ENCODE results near the gene CENPA. TPM values are rescaled to one million over a fixed set of nuclear protein-coding genes. Genes with fewer than 3 reads are reported as not detected.
"Not testable (repeated sequence)": the region's sequence is repeated elsewhere in the genome, so short reads cannot be mapped to it uniquely, and the experiment has no call there.

The CENPA gene
- polyA plus RNA-seq, 3 donors: 14.2 to 17.6 (median 15.1) TPM

GRCh38 chr2:26782876-26783704 is 2.8 kb upstream of the CENPA start:
- DNase-seq: no peak

- no peak for DNase-seq
These were observed 1.2 kb upstream of the CENPA start for GRCh38 chr2:26784570-26785234.

- no peak for DNase-seq
These were observed 562 bp downstream of the CENPA start for GRCh38 chr2:26786207-26787028.

- DNase-seq: no peak
These were observed 6.9 kb downstream of the CENPA start for GRCh38 chr2:26792720-26793119.

GRCh38 chr2:26793518-26793917 is 7.7 kb downstream of the CENPA start:
- no peak for DNase-seq

GRCh38 chr2:26795135-26795534 is 9.3 kb downstream of the CENPA start:
- not testable (repeated sequence) for DNase-seq

- DNase-seq: no peak
These were observed 15.5 kb downstream of the CENPA start for GRCh38 chr2:26801328-26801727.

GRCh38 chr2:26801796-26802195 is 15.9 kb downstream of the CENPA start:
- DNase-seq: no peak

- no peak for DNase-seq
These were observed 19.4 kb downstream of the CENPA start for GRCh38 chr2:26805241-26805676.

GRCh38 chr2:26807788-26808460 is 22.1 kb downstream of the CENPA start:
- peak; percentile 50 for DNase-seq

GRCh38 chr2:26809211-26809610 is 23.4 kb downstream of the CENPA start:
- DNase-seq: no peak

- DNase-seq: no peak
These were observed 24.2 kb downstream of the CENPA start for GRCh38 chr2:26809876-26810577.

- no peak for DNase-seq
These were observed 25.4 kb downstream of the CENPA start for GRCh38 chr2:26811261-26811660.

GRCh38 chr2:26811791-26812694 is 26.2 kb downstream of the CENPA start:
- no peak for DNase-seq

GRCh38 chr2:26812731-26813130 is 26.9 kb downstream of the CENPA start:
- no peak for DNase-seq

- DNase-seq: not testable (repeated sequence)
These were observed 28.4 kb downstream of the CENPA start for GRCh38 chr2:26814072-26814765.

GRCh38 chr2:26816893-26817292 is 31.0 kb downstream of the CENPA start:
- DNase-seq: no peak

GRCh38 chr2:26818255-26818654 is 32.4 kb downstream of the CENPA start:
- no peak for DNase-seq

- no peak for DNase-seq
These were observed 33.1 kb downstream of the CENPA start for GRCh38 chr2:26818972-26819371.

Measured in renal pelvis (tissue), 4 donors.